ENCODE results near the gene SLC44A2.

- TF ChIP-seq EZH2 (IDR thresholded peaks at IDR 0.05; ENCODE audit: low read length): no peak
- no peak for TF ChIP-seq CTCF (optimal IDR thresholded peaks at IDR 0.05 in 1 of 3, IDR thresholded peaks at IDR 0.05 in 1 of 3, conservative IDR thresholded peaks at IDR 0.05 in 1 of 3; ENCODE audit: extremely low read depth in 1 of 3, insufficient read depth in 2 of 3, low read length in 3 of 3)
These were observed 38.1 kb upstream of the SLC44A2 start, which contains the start of gene AP1M2 for GRCh38 chr19:10587022-10587838.
